HepG2 (cell line): ENCODE data around the gene HMGB2. TPM values are rescaled to one million over a fixed set of nuclear protein-coding genes. Genes with fewer than 3 reads are reported as not detected.

Source experiments
- AFF4 ChIP-seq: sonication (generic); formaldehyde crosslinking; IDR thresholded peaks from 2 replicates; pipeline ENCODE4 v1.4.0; 2020; ENCODE audit warnings: missing genetic modification reagents
- FIP1L1 ChIP-seq: fragments of 200-400 bp; formaldehyde crosslinking; IDR thresholded peaks from 2 replicates; pipeline ENCODE4 v1.6.1; 2018; ENCODE audit warnings: low read depth, mild to moderate bottlenecking, low read length, moderate library complexity, borderline replicate concordance; ENCODE audit not compliant: insufficient read depth
- GATA4 ChIP-seq: sonication (generic); IDR thresholded peaks from 2 replicates; pipeline ENCODE4 v1.6.1; 2016; ENCODE audit warnings: antibody characterized with exemption, low read depth, borderline replicate concordance
- HDAC1 ChIP-seq: sonication (generic); formaldehyde crosslinking; IDR thresholded peaks from 2 replicates; pipeline ENCODE4 v1.5.1; 2020; ENCODE audit warnings: mild to moderate bottlenecking, missing genetic modification reagents
- KDM5A ChIP-seq: fragments of 200-600 bp; sonication (generic); IDR thresholded peaks from 2 replicates; pipeline ENCODE4 v1.7.0; 2018; ENCODE audit warnings: antibody characterized with exemption, mild to moderate bottlenecking, low read length, borderline replicate concordance
- MAFK ChIP-seq, 2 experiments: IDR thresholded peaks in 1 of 2; conservative IDR thresholded peaks in 1 of 2; 2 replicates each; pipeline ENCODE4 v1.6.1; 2011; ENCODE audit warnings: improper control_type of control experiment in 2 of 2, low read length in 2 of 2
- MEIS1 ChIP-seq: sonication (generic); formaldehyde crosslinking; IDR thresholded peaks from 2 replicates; pipeline ENCODE4 v1.9.0; 2021; ENCODE audit warnings: mild to moderate bottlenecking, missing genetic modification reagents, moderate library complexity, borderline replicate concordance
- PAXIP1 ChIP-seq: sonication (generic); formaldehyde crosslinking; conservative IDR thresholded peaks from 2 replicates; pipeline ENCODE4 v1.4.0; 2020; ENCODE audit warnings: mild to moderate bottlenecking, missing genetic modification reagents, moderate library complexity
- PHF5A ChIP-seq: IDR thresholded peaks from one replicate; pipeline ENCODE4 v1.6.1; 2018; ENCODE audit warnings: low read depth, missing genetic modification reagents; ENCODE audit not compliant: unreplicated experiment
- PTBP1 ChIP-seq: fragments of 200-400 bp; formaldehyde crosslinking; IDR thresholded peaks from 2 replicates; pipeline ENCODE4 v1.6.1; 2018; ENCODE audit warnings: low read length, low read depth; ENCODE audit not compliant: poor library complexity, severe bottlenecking
- SOX6 ChIP-seq, 2 experiments: fragments of 450-650 bp in 1 of 2; sonication (generic) in 1 of 2; formaldehyde crosslinking in 1 of 2; IDR thresholded peaks; 2 replicates each; pipeline versions ENCODE4 v1.4.0 to v1.6.1; 2017 to 2020; ENCODE audit warnings: antibody characterized with exemption in 1 of 2, mild to moderate bottlenecking in 1 of 2, missing genetic modification reagents in 1 of 2
- SP1 ChIP-seq, 2 experiments: fragments of 450-650 bp in 1 of 2; sonication (generic) in 1 of 2; formaldehyde crosslinking in 1 of 2; IDR thresholded peaks; 2 replicates each; pipeline versions ENCODE4 v1.4.0 to v1.6.1; 2016 to 2020; ENCODE audit warnings: missing genetic modification reagents in 1 of 2
- ZNF274 ChIP-seq: sonication (generic); formaldehyde crosslinking; IDR thresholded peaks from 2 replicates; pipeline ENCODE4 v1.5.1; 2020; ENCODE audit warnings: mild to moderate bottlenecking, missing genetic modification reagents
- ZNF350 ChIP-seq: sonication (generic); formaldehyde crosslinking; IDR thresholded peaks from 2 replicates; pipeline ENCODE4 v1.4.0; 2020; ENCODE audit warnings: mild to moderate bottlenecking, low read depth, missing genetic modification reagents, borderline replicate concordance
- ZNF546 ChIP-seq: sonication (generic); formaldehyde crosslinking; conservative IDR thresholded peaks from 2 replicates; pipeline ENCODE4 v1.8.1; 2023; ENCODE audit warnings: mild to moderate bottlenecking, missing genetic modification reagents
- ZNF558 ChIP-seq: sonication (generic); formaldehyde crosslinking; IDR thresholded peaks from 2 replicates; pipeline ENCODE4 v1.9.0; 2022; ENCODE audit warnings: mild to moderate bottlenecking, missing genetic modification reagents, borderline replicate concordance
- ZNF574 ChIP-seq: sonication (generic); formaldehyde crosslinking; IDR thresholded peaks from 2 replicates; pipeline ENCODE4 v1.4.0; 2020; ENCODE audit warnings: missing genetic modification reagents
- polyA plus RNA-seq, 8 experiments: library from polyadenylated mRNA; depleted of rRNA in 3 of 8; stranded (reverse) in 7 of 8; unstranded in 1 of 8; fragments of >200 nt; fragmentation: Illumina TruSeq in 4 of 8; extraction: Trizol in 4 of 8; gene quantifications; 2 replicates each; pipeline versions ENCODE4 v1.2.1 to v1.2.3, GENCODE V29; 2011 to 2016; ENCODE audit warnings: low read depth in 4 of 8, missing spikeins in 1 of 8, mixed read lengths in 1 of 8; ENCODE audit not compliant: insufficient read depth in 1 of 8
- total RNA-seq, 5 experiments: library from RNA; depleted of rRNA; stranded (reverse); fragments of >200 nt; fragmentation: Illumina TruSeq; extraction: Trizol; gene quantifications; 2 replicates each; pipeline ENCODE4 v1.2.3, GENCODE V29; 2016; ENCODE audit warnings: low read depth in 1 of 5

Gene HMGB2
- total and polyA plus RNA-seq, 2 of the 13 experiments (the other 11 are each of a cell fraction or from before 2014, with no cell fraction given), result 90.5 to 332 TPM

- 0 out of 2 replicates have a peak, but pooled peaks have one; percentile 50 for TF ChIP-seq ZNF574
- peak; percentile 54; the same call in 1 of the 2 replicates for TF ChIP-seq ZNF350 (CRISPR knock-in tag)
- peak; percentile 57; the same call in 1 of the 2 replicates for TF ChIP-seq ZNF558
- TF ChIP-seq SOX6 (IDR thresholded peaks at IDR 0.05), result no peak
- TF ChIP-seq SOX6 (CRISPR knock-in tag; IDR thresholded peaks at IDR 0.05), result 0 out of 2 replicates have a peak, but pooled peaks have one; percentile 40
- peak; percentile 60; the same call in 1 of the 2 replicates for TF ChIP-seq FIP1L1
- TF ChIP-seq PAXIP1 (CRISPR knock-in tag), result peak; percentile 30; the same call in 1 of the 2 replicates
- TF ChIP-seq HDAC1 (CRISPR knock-in tag), result peak; percentile 75
- no peak for TF ChIP-seq MAFK (conservative IDR thresholded peaks at IDR 0.05 in 1 of 2, IDR thresholded peaks at IDR 0.05 in 1 of 2; ENCODE audit: low read length in 2 of 2)
- peak; percentile 97 for TF ChIP-seq PTBP1
- peak; percentile 84 for TF ChIP-seq GATA4
- TF ChIP-seq SP1 (IDR thresholded peaks at IDR 0.05), result no peak
- TF ChIP-seq SP1 (CRISPR knock-in tag; IDR thresholded peaks at IDR 0.05), result peak; percentile 74
- peak; percentile 81; the same call in 1 of the 2 replicates for TF ChIP-seq MEIS1 (CRISPR knock-in tag)
- no peak for TF ChIP-seq ZNF274 (CRISPR knock-in tag)
- TF ChIP-seq KDM5A, result no peak
- TF ChIP-seq ZNF546 (CRISPR knock-in tag), result peak; percentile 95; the same call in 1 of the 2 replicates
- TF ChIP-seq PHF5A, result no peak
- no peak for TF ChIP-seq AFF4
These were observed 36.5 kb upstream of the HMGB2 start, which contains the start of gene SAP30 (continued) for GRCh38 chr4:173370477-173371291.
